ENCODE data around the gene DHPS. TPM values are rescaled to one million over a fixed set of nuclear protein-coding genes. Genes with fewer than 3 reads are reported as not detected.
A peak's percentile ranks its signal among the peaks of the same experiment; 100 is the strongest.
"Not testable (repeated sequence)": the region's sequence is repeated elsewhere in the genome, so short reads cannot be mapped to it uniquely, and the experiment has no call there.

Gene DHPS
- total RNA-seq = 100 to 1,000 TPM; 106 to 111 TPM

DNA sequence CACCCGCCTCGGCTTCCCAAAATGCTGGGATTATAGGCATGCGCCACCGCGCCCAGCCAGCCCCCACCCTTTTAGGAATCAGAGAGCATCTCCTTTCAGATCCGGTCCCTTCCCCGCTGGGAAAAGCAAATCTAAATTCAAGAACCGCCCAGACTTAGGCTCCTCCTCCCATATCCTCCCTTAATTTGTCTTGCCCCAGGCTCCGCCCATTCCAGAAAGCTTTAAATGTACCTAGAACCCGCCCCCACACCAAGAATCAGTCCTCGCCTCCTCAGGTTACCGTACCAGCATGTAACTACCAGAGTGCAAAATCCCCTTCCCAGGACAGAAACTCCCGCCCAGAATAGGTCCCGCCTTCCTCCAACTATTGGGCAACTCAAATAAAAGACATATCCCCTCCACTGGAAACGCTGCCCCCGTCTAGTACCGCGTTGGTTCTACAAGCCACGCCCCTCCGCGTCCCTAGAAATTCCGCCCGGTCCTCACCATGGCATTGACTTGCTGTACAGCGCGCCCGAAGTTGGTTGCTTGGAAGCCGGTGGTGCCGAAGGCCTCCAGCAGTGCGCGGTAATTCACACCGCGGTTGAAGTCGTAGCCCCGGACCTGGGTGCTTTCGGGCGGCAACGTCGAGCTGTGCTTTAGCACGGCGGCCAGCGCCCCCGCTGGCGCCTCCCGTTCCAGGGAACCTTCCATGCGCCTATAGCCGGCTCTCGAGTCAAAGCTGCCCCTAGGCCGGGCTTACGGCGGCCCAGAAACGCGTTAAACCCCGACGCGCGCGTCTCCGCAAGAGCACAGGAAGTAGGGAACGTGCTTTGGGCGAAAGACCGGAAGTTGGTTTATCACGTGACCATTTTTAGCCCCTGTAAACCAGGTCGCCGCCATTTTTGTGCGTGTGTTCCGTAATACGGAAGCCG lies at the start of gene DHPS:
Gene DHPS (minus strand): TSS at position 807 of the 914 bp plus-strand sequence. CDS start 114 bp downstream, at position 693.
- ATAC-seq = peak; percentile 78
- DNase-seq = peak; percentile 96
- H3K9me3 Mint-ChIP-seq (ENCODE audit: low read depth) = no peaks in the 10 kb centered on the region
- peaks cover 26% of the 10 kb centered on the region for H3K4me1 Mint-ChIP-seq
- no peaks in the 10 kb centered on the region for H3K27me3 Mint-ChIP-seq
- peak within 1 kb of the TSS; percentile 94 for H3K27ac Mint-ChIP-seq
- H3K36me3 Mint-ChIP-seq = peaks cover 29% of the 10 kb centered on the region
- CTCF ChIA-PET = interaction anchor here (0.7 to 1.9 kb wide), 10 partner anchors 9 to 166 kb away, joined by 3 to 11 read pairs (median 5); partner anchors contain the start of gene TNPO2
- H3K4me3 Mint-ChIP-seq = peak within 1 kb of the TSS; percentile 93

- no peaks in the 10 kb centered on the region for H3K27me3 Mint-ChIP-seq
- H3K27ac Mint-ChIP-seq = no peak overlapping the region
- H3K36me3 Mint-ChIP-seq = peaks cover 41% of the 10 kb centered on the region
- H3K4me1 Mint-ChIP-seq = peaks cover 36% of the 10 kb centered on the region
- no peak for DNase-seq
- CTCF ChIA-PET = interaction anchor here (1.1 to 1.2 kb wide), 2 partner anchors 10 to 29 kb away, joined by 3 to 7 read pairs; no protein-coding TSS in a partner anchor
- no peak overlapping the region for H3K4me3 Mint-ChIP-seq
- no peak for ATAC-seq
- no peaks in the 10 kb centered on the region for H3K9me3 Mint-ChIP-seq (ENCODE audit: low read depth)
Measured at GRCh38 chr19:12731337-12731736, 49.7 kb upstream of the DHPS start.

DNA sequence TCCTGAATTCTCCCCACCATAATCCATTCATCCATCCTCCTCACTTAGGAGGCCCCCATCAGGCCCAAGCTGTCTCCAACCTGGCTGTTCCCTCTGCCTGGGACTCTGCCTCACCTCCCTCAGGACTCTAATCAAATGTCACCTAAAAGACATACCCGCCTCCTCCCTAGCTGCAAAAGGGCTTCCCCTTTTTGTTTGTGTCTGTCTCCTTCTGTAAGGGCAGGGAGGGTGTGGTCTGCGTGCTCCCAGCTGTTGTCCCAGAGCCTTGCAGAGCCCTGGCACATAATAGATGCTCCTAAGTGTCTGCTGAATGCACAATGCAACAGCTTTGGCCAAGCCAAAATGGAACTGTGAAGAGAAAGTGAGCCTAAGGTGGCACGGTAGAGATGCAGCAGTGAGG lies 48.4 kb upstream of the DHPS start:
- H3K4me3 Mint-ChIP-seq = no peak overlapping the region
- H3K27me3 Mint-ChIP-seq = no peaks in the 10 kb centered on the region
- DNase-seq (no peak), ATAC-seq (no peak)
- H3K9me3 Mint-ChIP-seq (ENCODE audit: low read depth) = no peaks in the 10 kb centered on the region
- H3K4me1 Mint-ChIP-seq = peaks cover 31% of the 10 kb centered on the region
- no peak overlapping the region for H3K27ac Mint-ChIP-seq
- H3K36me3 Mint-ChIP-seq = peaks cover 41% of the 10 kb centered on the region
- CTCF ChIA-PET = interaction anchor here (1.1 to 2.2 kb wide), 2 partner anchors 8 to 30 kb away, joined by 3 to 8 read pairs; no protein-coding TSS in a partner anchor

- Mint-ChIP-seq H3K36me3 (peaks cover 38% of the 10 kb centered on the region), H3K4me1 (peaks cover 32% of the 10 kb centered on the region), H3K27me3 (no peaks in the 10 kb centered on the region), H3K9me3 (ENCODE audit: low read depth) (no peaks in the 10 kb centered on the region), H3K27ac (no peak overlapping the region), H3K4me3 (no peak overlapping the region)
- DNase-seq (no peak), ATAC-seq (no peak)
- CTCF ChIA-PET = interaction anchor here (2.2 to 15.3 kb wide), 2 partner anchors 30 to 33 kb away, joined by 8 to 157 read pairs; no protein-coding TSS in a partner anchor
Measured at GRCh38 chr19:12727745-12728433, 46.2 kb upstream of the DHPS start.

DNA sequence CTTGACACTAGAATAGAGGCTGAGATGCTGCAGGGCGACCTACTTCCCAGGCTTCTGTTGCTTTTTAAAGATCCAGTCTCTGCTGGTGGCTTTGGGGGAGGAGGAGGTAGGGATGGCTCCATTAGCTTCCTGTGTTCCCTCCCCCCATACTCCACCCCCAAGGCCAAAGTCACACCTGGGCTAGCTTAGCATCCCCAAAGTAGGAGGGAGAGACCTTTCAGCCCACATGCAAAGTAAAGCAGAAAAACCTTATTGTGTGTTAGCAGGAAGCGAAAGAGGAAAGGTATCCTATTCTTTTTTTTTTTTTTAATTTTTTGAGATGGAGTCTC lies 45.3 kb upstream of the DHPS start:
- Mint-ChIP-seq H3K4me1 (peaks cover 24% of the 10 kb centered on the region), H3K4me3 (no peak overlapping the region), H3K36me3 (peaks cover 32% of the 10 kb centered on the region), H3K27ac (no peak overlapping the region), H3K9me3 (ENCODE audit: low read depth) (no peaks in the 10 kb centered on the region), H3K27me3 (no peaks in the 10 kb centered on the region)
- DNase-seq (no peak), ATAC-seq (no peak)
- CTCF ChIA-PET = interaction anchor here (15.3 kb wide), 1 partner anchor 31 kb away, joined by 157 read pairs; no protein-coding TSS in a partner anchor

- not testable (repeated sequence) for H3K9me3 Mint-ChIP-seq (ENCODE audit: low read depth); H3K4me3 Mint-ChIP-seq; H3K27me3 Mint-ChIP-seq; H3K27ac Mint-ChIP-seq; DNase-seq; ATAC-seq
- peaks cover 31% of the 10 kb centered on the region for H3K36me3 Mint-ChIP-seq
- H3K4me1 Mint-ChIP-seq = peaks cover 23% of the 10 kb centered on the region
- CTCF ChIA-PET = interaction anchor here (5.6 to 15.3 kb wide), 2 partner anchors 8 to 32 kb away, joined by 58 to 157 read pairs; partner anchors contain the start of gene TRIR
Measured at GRCh38 chr19:12725612-12726011, 43.9 kb upstream of the DHPS start.

GRCh38 chr19:12723641-12724426 lies 42.2 kb upstream of the DHPS start, which contains the start of gene TNPO2:
Gene TNPO2, minus strand, starts transcription at chr19:12723932. Its CDS starts 2,955 bp downstream, at chr19:12720977.
- peaks cover 20% of the 10 kb centered on the region for H3K36me3 Mint-ChIP-seq
- H3K27me3 Mint-ChIP-seq = no peaks in the 10 kb centered on the region
- H3K4me3 Mint-ChIP-seq = peak within 1 kb of the TSS; percentile 83
- peak; percentile 84 for DNase-seq
- peak within 1 kb of the TSS; percentile 91 for H3K27ac Mint-ChIP-seq
- H3K4me1 Mint-ChIP-seq = peaks cover 33% of the 10 kb centered on the region
- H3K9me3 Mint-ChIP-seq (ENCODE audit: low read depth) = no peaks in the 10 kb centered on the region
- CTCF ChIA-PET = interaction anchor here (0.6 to 15.3 kb wide), 14 partner anchors 10 to 150 kb away, joined by 3 to 157 read pairs (median 4); partner anchors contain the start of gene TRIR
- peak; percentile 38 for ATAC-seq

- CTCF ChIA-PET = interaction anchor here (0.6 to 15.3 kb wide), 12 partner anchors 11 to 162 kb away, joined by 3 to 157 read pairs (median 5); partner anchors contain the start of gene TRIR
- H3K9me3 Mint-ChIP-seq (ENCODE audit: low read depth) = no peaks in the 10 kb centered on the region
- H3K27me3 Mint-ChIP-seq = no peaks in the 10 kb centered on the region
- H3K36me3 Mint-ChIP-seq = peaks cover 20% of the 10 kb centered on the region
- ATAC-seq = no peak
- peak overlapping the region; percentile 83 for H3K4me3 Mint-ChIP-seq
- no peak for DNase-seq
- peaks cover 38% of the 10 kb centered on the region for H3K4me1 Mint-ChIP-seq
- H3K27ac Mint-ChIP-seq = peak overlapping the region; percentile 91
Measured at GRCh38 chr19:12723381-12723640, 41.6 kb upstream of the DHPS start.

GRCh38 chr19:12722566-12723380 lies 41.1 kb upstream of the DHPS start:
- H3K27me3 Mint-ChIP-seq = no peaks in the 10 kb centered on the region
- peak overlapping the region; percentile 83 for H3K4me3 Mint-ChIP-seq
- no peaks in the 10 kb centered on the region for H3K9me3 Mint-ChIP-seq (ENCODE audit: low read depth)
- peaks cover 16% of the 10 kb centered on the region for H3K36me3 Mint-ChIP-seq
- CTCF ChIA-PET = interaction anchor here (0.5 to 15.3 kb wide), 15 partner anchors 11 to 162 kb away, joined by 3 to 157 read pairs (median 5); partner anchors contain the start of gene TRIR
- peaks cover 38% of the 10 kb centered on the region for H3K4me1 Mint-ChIP-seq
- H3K27ac Mint-ChIP-seq = peak overlapping the region; percentile 91
- DNase-seq (peak; percentile 98), ATAC-seq (peak; percentile 88)

DNA sequence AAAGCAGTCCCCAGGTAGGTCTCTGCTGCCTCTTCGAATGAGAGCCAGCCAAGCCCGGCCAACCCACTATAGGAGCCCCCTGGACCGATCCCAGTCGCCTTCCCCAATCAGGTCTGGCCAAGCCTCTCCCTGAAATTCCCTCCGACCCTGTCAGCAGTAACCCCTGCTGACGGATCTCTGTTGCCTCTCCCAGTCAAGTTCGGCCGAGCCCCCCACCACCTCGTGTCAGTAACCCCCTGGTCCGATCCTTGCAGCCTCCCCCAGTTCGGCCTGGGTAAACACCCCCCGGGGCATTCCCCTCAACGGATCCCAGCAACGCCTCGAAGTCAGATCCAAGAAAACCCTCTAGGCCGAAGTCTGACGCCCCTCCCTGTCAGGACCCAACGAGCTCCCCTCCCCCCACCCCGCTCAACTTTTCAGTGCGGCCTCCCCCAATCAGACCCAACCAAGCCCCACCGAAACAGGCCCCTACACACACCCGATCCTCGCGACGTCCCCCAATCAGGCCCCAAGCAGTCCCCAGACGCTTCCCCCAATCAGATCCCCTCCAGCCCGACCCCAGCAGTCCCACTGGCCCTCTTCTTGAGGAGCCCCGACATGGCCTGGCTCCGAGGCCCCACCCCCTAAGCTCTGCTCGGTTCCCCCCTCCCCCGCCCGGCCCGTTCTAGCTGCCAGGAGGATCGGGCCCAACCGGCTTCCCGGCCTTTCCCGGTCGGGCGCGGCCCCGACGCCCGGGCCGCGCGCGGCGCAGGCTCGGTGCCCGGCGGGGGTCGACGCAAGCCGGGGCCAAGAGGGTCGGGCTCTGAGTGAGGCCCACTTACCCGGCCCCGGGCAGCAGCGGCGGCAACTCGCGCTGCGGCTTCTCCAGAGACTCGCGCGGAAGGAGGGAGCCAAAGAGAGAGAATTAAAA lies 40.2 kb upstream of the DHPS start:
- Mint-ChIP-seq H3K4me3 (peak overlapping the region; percentile 86), H3K36me3 (peaks cover 14% of the 10 kb centered on the region), H3K27ac (peak overlapping the region; percentile 83), H3K4me1 (peaks cover 38% of the 10 kb centered on the region), H3K9me3 (ENCODE audit: low read depth) (no peaks in the 10 kb centered on the region), H3K27me3 (no peaks in the 10 kb centered on the region)
- CTCF ChIA-PET = interaction anchor here (0.5 to 15.3 kb wide), 13 partner anchors 9 to 559 kb away, joined by 3 to 157 read pairs (median 5); partner anchors contain the start of gene TRIR
- ATAC-seq (peak; percentile 64), DNase-seq (peak; percentile 76)
